Activated CD4-positive, alpha-beta T cell treated with anti-CD3 and anti-CD28 coated beads, Interleukin-2, amount 10 ng/mL, durations not matched to agents 7 days and 5 days (primary cell): Measurements from ENCODE around the gene SP2. TPM values are rescaled to one million over a fixed set of nuclear protein-coding genes. Genes with fewer than 3 reads are reported as not detected.
A peak's percentile ranks its signal among the peaks of the same experiment; 100 is the strongest.

Source experiments
- CTCF ChIA-PET: fragments of 350-600 bp; sonication (Branson Sonifier 250); formaldehyde crosslinking; loops from one replicate; lab custom pipeline; 2021; ENCODE audit warnings: antibody characterized with exemption; lab: Charles Lee
- POLR2A ChIA-PET: fragments of 350-600 bp; sonication (Branson Sonifier 250); formaldehyde crosslinking; loops from one replicate; lab custom pipeline; 2021; ENCODE audit warnings: antibody characterized with exemption; lab: Charles Lee
- DNase-seq: peaks from one replicate; pipeline ENCODE4 v3.0.0-alpha.2; 2020
- H3K27ac Mint-ChIP-seq: one replicate; pipeline ENCODE4 v1.8.0; 2021; ENCODE audit warnings: mild to moderate bottlenecking, moderate library complexity, mixed read lengths
- H3K27me3 Mint-ChIP-seq: one replicate; pipeline ENCODE4 v1.8.0; 2021; ENCODE audit warnings: mixed read lengths
- H3K36me3 Mint-ChIP-seq: one replicate; pipeline ENCODE4 v1.8.0; 2021; ENCODE audit warnings: low read depth, mixed read lengths
- H3K4me1 Mint-ChIP-seq: one replicate; pipeline ENCODE4 v1.8.0; 2021; ENCODE audit warnings: mixed read lengths
- H3K4me3 Mint-ChIP-seq: one replicate; pipeline ENCODE4 v1.8.0; 2021; ENCODE audit warnings: mild to moderate bottlenecking, moderate library complexity, mixed read lengths
- H3K9me3 Mint-ChIP-seq: one replicate; pipeline ENCODE4 v1.8.0; 2021; ENCODE audit warnings: mixed read lengths
- total RNA-seq, 2 experiments: library from RNA; stranded (reverse); gene quantifications; one replicate each; pipeline ENCODE4 v1.2.3, GENCODE V29; 2021

Gene SP2
- total RNA-seq, 2 experiments from 2014 or later = 27.6 to 33.8 TPM

DNA sequence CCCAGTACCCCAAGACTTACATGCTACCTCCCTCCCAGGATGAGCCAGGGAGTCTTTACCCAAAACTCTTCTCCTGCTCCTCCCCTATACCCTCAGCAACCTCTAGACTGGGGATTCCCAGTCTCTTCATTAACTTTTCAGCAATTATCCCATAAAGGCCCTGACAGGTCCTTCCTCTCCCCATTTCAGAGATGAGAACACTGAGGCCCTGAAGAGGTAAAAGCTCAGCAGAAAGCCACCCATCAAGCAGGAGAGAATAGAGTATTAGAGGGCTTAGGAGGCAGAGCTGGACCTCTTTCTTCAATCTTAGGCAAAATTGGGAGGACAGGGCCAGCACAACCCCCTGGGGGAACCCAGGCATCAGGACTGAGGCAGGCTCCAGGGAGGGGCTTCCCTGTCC is 39.2 kb upstream of the SP2 start:
- H3K9me3 Mint-ChIP-seq = no peaks in the 10 kb centered on the region
- no peaks in the 10 kb centered on the region for H3K36me3 Mint-ChIP-seq
- H3K4me1 Mint-ChIP-seq = peaks cover 7% of the 10 kb centered on the region
- no peak overlapping the region for H3K27ac Mint-ChIP-seq
- DNase-seq = no peak
- CTCF ChIA-PET = interaction anchor here (3.5 to 4.5 kb wide), 2 partner anchors 9 to 13 kb away, joined by 19 to 31 read pairs; no protein-coding TSS in a partner anchor
- H3K27me3 Mint-ChIP-seq = peaks cover 73% of the 10 kb centered on the region
- POLR2A ChIA-PET = no interaction called here
- H3K4me3 Mint-ChIP-seq = no peak overlapping the region

GRCh38 chr17:47857551-47858455 is 38.2 kb upstream of the SP2 start:
- Mint-ChIP-seq H3K9me3 (no peaks in the 10 kb centered on the region), H3K4me3 (no peak overlapping the region), H3K36me3 (no peaks in the 10 kb centered on the region), H3K4me1 (peaks cover 4% of the 10 kb centered on the region), H3K27me3 (peaks cover 63% of the 10 kb centered on the region), H3K27ac (no peak overlapping the region)
- ChIA-PET POLR2A (no interaction called here), CTCF (interaction anchor here (0.6 to 4.5 kb wide), 4 partner anchors 10 to 205 kb away, joined by 3 to 31 read pairs (median 12); partner anchors contain the start of gene SCRN2)
- DNase-seq = no peak

GRCh38 chr17:47860386-47860785 is 35.6 kb upstream of the SP2 start:
- H3K27ac Mint-ChIP-seq = no peak overlapping the region
- H3K9me3 Mint-ChIP-seq = peaks cover 2% of the 10 kb centered on the region
- H3K27me3 Mint-ChIP-seq = peaks cover 37% of the 10 kb centered on the region
- DNase-seq = no peak
- H3K4me1 Mint-ChIP-seq = peaks cover 22% of the 10 kb centered on the region
- H3K36me3 Mint-ChIP-seq = no peaks in the 10 kb centered on the region
- ChIA-PET POLR2A (no interaction called here), CTCF (interaction anchor here (1.4 to 1.5 kb wide), 2 partner anchors 10 to 17 kb away, joined by 3 to 5 read pairs; partner anchors contain the start of gene SP6)
- no peak overlapping the region for H3K4me3 Mint-ChIP-seq

- no peak for DNase-seq
- Mint-ChIP-seq H3K9me3 (peaks cover 2% of the 10 kb centered on the region), H3K4me3 (no peak overlapping the region), H3K27ac (peak overlapping the region; percentile 75), H3K36me3 (no peaks in the 10 kb centered on the region), H3K4me1 (peaks cover 26% of the 10 kb centered on the region), H3K27me3 (peaks cover 21% of the 10 kb centered on the region)
- ChIA-PET POLR2A (no interaction called here), CTCF (interaction anchor here (1.0 to 1.2 kb wide), 3 partner anchors 9 to 27 kb away, joined by 3 read pairs; no protein-coding TSS in a partner anchor)
These were observed 33.2 kb upstream of the SP2 start for GRCh38 chr17:47862621-47863440.

DNA sequence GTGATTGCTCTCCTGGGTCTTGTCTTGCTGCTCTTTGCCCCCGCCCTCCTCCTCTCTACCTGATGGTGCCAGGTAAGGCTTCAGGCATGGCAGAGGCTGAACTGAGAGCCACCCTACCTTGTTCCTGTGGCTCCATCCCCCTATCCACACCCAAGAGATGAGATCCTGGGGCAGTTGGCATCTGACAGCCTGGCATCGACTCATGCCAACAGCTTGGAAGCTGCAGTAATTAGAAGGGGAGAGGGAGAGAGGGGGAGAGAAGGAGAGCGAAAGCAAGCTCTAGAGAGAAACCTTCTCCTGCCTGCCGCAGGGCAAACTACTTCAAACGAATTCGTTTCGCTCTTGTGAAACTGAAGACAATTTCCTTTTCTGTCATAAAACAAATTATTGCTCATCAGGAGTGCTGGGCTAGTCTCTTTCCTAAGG is 31.2 kb upstream of the SP2 start:
- no peaks in the 10 kb centered on the region for H3K36me3 Mint-ChIP-seq
- POLR2A ChIA-PET = interaction anchor here (0.6 kb wide), 1 partner anchor 19 kb away, joined by 4 read pairs; no protein-coding TSS in a partner anchor
- DNase-seq = peak; percentile 17
- H3K4me1 Mint-ChIP-seq = peaks cover 26% of the 10 kb centered on the region
- CTCF ChIA-PET = interaction anchor here (1.0 to 1.9 kb wide), 6 partner anchors 18 to 759 kb away, joined by 3 to 7 read pairs (median 4); partner anchors contain the start of gene SCRN2
- H3K27me3 Mint-ChIP-seq = peaks cover 13% of the 10 kb centered on the region
- peaks cover 2% of the 10 kb centered on the region for H3K9me3 Mint-ChIP-seq
- no peak overlapping the region for H3K4me3 Mint-ChIP-seq
- no peak overlapping the region for H3K27ac Mint-ChIP-seq

DNA sequence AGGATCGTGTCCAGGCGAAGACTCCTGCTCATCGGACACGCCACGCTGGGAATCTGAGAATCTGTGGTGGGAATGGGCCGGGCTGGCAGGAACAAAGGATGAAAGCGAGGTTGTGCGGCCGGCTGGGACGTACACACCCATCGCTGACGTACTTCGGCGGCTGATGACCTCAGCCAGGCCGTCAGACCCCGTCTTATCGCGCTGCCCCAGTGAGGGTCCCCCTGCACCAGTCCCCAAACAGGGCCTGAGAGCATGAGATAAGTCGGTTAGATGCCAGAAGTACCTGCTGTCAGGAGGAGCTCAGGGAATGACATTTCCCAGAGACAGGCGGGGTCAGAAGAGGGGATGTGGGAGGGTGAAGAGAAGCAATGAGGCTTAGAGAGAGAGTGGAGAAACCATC is 29.1 kb upstream of the SP2 start:
- H3K27me3 Mint-ChIP-seq = peaks cover 25% of the 10 kb centered on the region
- no peak overlapping the region for H3K4me3 Mint-ChIP-seq
- no peak for DNase-seq
- ChIA-PET POLR2A (no interaction called here), CTCF (interaction anchor here (0.6 kb wide), 2 partner anchors 123 to 246 kb away, joined by 3 read pairs; no protein-coding TSS in a partner anchor)
- no peak overlapping the region for H3K27ac Mint-ChIP-seq
- H3K36me3 Mint-ChIP-seq = no peaks in the 10 kb centered on the region
- peaks cover 2% of the 10 kb centered on the region for H3K9me3 Mint-ChIP-seq
- H3K4me1 Mint-ChIP-seq = peaks cover 26% of the 10 kb centered on the region

- CTCF ChIA-PET = interaction anchor here (0.6 to 1.3 kb wide), 3 partner anchors 12 to 124 kb away, joined by 3 read pairs; no protein-coding TSS in a partner anchor
These were observed 28.1 kb upstream of the SP2 start for GRCh38 chr17:47867813-47868533.

GRCh38 chr17:47869114-47869513 is 26.9 kb upstream of the SP2 start:
- Mint-ChIP-seq H3K4me3 (no peak overlapping the region), H3K36me3 (no peaks in the 10 kb centered on the region), H3K4me1 (peaks cover 16% of the 10 kb centered on the region), H3K27ac (no peak overlapping the region), H3K27me3 (peaks cover 42% of the 10 kb centered on the region), H3K9me3 (no peaks in the 10 kb centered on the region)
- ChIA-PET CTCF (interaction anchor here (1.3 kb wide), 1 partner anchor 10 kb away, joined by 3 read pairs; no protein-coding TSS in a partner anchor), POLR2A (no interaction called here)
- DNase-seq = no peak

More at GRCh38 chr17:47867813-47868533, 28.1 kb upstream of the SP2 start:
- Mint-ChIP-seq H3K9me3 (peaks cover 2% of the 10 kb centered on the region), H3K27ac (no peak overlapping the region), H3K4me1 (peaks cover 20% of the 10 kb centered on the region), H3K27me3 (peaks cover 31% of the 10 kb centered on the region), H3K36me3 (no peaks in the 10 kb centered on the region), H3K4me3 (no peak overlapping the region)
- DNase-seq = no peak
- POLR2A ChIA-PET = no interaction called here

GRCh38 chr17:47870056-47870455 is 26.0 kb upstream of the SP2 start:
- H3K27ac Mint-ChIP-seq = no peak overlapping the region
- POLR2A ChIA-PET = interaction anchor here (0.6 kb wide), 1 partner anchor 15 kb away, joined by 3 read pairs; no protein-coding TSS in a partner anchor
- H3K4me3 Mint-ChIP-seq = no peak overlapping the region
- CTCF ChIA-PET = interaction anchor here (1.0 kb wide), 1 partner anchor 20 kb away, joined by 3 read pairs; no protein-coding TSS in a partner anchor
- no peaks in the 10 kb centered on the region for H3K36me3 Mint-ChIP-seq
- peaks cover 8% of the 10 kb centered on the region for H3K4me1 Mint-ChIP-seq
- no peaks in the 10 kb centered on the region for H3K9me3 Mint-ChIP-seq
- H3K27me3 Mint-ChIP-seq = peaks cover 49% of the 10 kb centered on the region
- DNase-seq = no peak

DNA sequence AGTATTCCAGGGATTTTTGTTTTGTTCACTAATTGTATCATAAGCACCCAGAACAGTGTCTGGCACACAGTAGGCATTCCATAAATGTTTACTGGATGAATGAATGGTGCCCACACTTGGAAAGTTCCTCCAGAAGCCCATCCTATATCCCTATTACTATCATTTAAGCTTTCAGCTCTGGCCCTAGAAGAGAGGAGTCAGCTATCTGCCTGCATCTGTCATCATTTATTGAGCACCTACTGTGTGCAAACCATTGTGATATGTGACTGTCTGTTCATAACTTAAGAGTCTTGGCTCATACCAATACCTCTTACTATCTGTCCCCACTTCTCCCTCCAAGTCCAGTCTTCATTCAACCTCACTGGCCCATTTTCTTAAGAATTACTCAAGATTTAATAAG is 25.0 kb upstream of the SP2 start:
- Mint-ChIP-seq H3K4me3 (no peak overlapping the region), H3K27ac (no peak overlapping the region), H3K4me1 (no peaks in the 10 kb centered on the region), H3K27me3 (peaks cover 57% of the 10 kb centered on the region), H3K36me3 (no peaks in the 10 kb centered on the region), H3K9me3 (no peaks in the 10 kb centered on the region)
- ChIA-PET POLR2A (no interaction called here), CTCF (interaction anchor here (1.0 kb wide), 1 partner anchor 19 kb away, joined by 3 read pairs; no protein-coding TSS in a partner anchor)
- DNase-seq = no peak

DNA sequence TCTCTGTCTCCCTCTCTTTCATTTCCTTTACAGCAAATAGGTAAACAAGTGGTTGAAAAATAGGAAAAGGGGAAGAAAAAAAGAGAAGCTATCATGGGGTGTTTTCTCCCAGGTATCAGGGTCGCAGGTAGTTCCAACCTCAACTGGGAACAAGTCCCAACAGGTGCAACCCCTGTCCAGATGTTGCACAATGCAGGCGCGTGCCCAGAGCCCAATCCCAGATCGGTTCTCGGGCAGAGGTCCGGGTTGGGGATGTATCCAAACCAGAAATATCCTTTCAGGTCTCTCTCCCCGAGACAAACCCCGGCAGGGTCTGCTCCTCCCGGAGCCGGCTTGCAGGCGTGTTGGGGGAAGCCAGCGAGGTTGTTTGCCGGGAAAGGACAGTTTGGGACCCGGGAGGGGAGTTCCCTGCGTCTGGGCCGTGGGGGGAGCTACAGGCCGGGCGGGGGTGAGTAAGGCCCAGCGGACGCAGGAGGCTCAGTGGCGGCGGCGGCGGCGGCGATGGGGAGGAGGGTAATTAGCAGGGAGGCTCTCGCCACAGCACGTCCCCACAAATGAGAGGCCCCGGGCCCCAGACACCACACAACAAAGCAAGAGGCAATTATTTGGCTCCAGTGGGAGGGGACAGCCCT is 23.9 kb upstream of the SP2 start:
- ChIA-PET CTCF (interaction anchor here (0.7 to 2.9 kb wide), 7 partner anchors 9 to 1841 kb away, joined by 3 to 8 read pairs (median 4); partner anchors contain the start of gene SCRN2), POLR2A (no interaction called here)
- H3K9me3 Mint-ChIP-seq = no peaks in the 10 kb centered on the region
- H3K27ac Mint-ChIP-seq = no peak overlapping the region
- H3K27me3 Mint-ChIP-seq = peaks cover 59% of the 10 kb centered on the region
- H3K4me1 Mint-ChIP-seq = no peaks in the 10 kb centered on the region
- H3K36me3 Mint-ChIP-seq = no peaks in the 10 kb centered on the region
- H3K4me3 Mint-ChIP-seq = no peak overlapping the region
- DNase-seq = no peak
